Lung (tissue), 12 donors: ENCODE measurements around the gene UBE2D1. TPM values are rescaled to one million over a fixed set of nuclear protein-coding genes. Genes with fewer than 3 reads are reported as not detected.

Experiments used
- ATAC-seq: fragments of 200-7000 bp; cut with Tn5 transposase; one replicate; pipeline ENCODE4 v1.9.1; 2020; ENCODE audit warnings: moderate number of reproducible peaks; ENCODE audit not compliant: insufficient read depth, low FRiP score
- DNase-seq, 3 donors: peaks; one replicate each; pipeline ENCODE4 v3.0.0-alpha.2; 2013 to 2017
- H3K27ac ChIP-seq, 2 donors: one replicate each; pipeline ENCODE4 v1.5.1; 2013; ENCODE audit warnings: mild to moderate bottlenecking in 2 of 2, moderate library complexity in 2 of 2, control low read depth in 1 of 2, inconsistent platforms in 1 of 2, low read depth in 1 of 2, low read length in 1 of 2
- H3K27me3 ChIP-seq, 3 donors: one replicate each; pipeline ENCODE4 v1.5.1; 2013; ENCODE audit warnings: low read length in 2 of 3; ENCODE audit not compliant: control insufficient read depth in 3 of 3, insufficient read depth in 3 of 3
- H3K36me3 ChIP-seq, 4 donors: one replicate each; pipeline ENCODE4 v1.5.1; 2013; ENCODE audit warnings: low read length in 4 of 4, mild to moderate bottlenecking in 1 of 4, moderate library complexity in 1 of 4; ENCODE audit not compliant: control insufficient read depth in 4 of 4, insufficient read depth in 4 of 4
- H3K4me1 ChIP-seq, 5 donors: one replicate each; pipeline ENCODE4 v1.5.1; 2013; ENCODE audit warnings: low read length in 5 of 5, mild to moderate bottlenecking in 2 of 5, moderate library complexity in 1 of 5; ENCODE audit not compliant: control insufficient read depth in 5 of 5, insufficient read depth in 5 of 5
- H3K4me3 ChIP-seq: one replicate; pipeline ENCODE4 v1.5.1; 2013; ENCODE audit warnings: mild to moderate bottlenecking, control low read depth, moderate library complexity
- H3K9ac ChIP-seq, 2 donors: one replicate each; pipeline ENCODE4 v1.5.1; 2013; ENCODE audit warnings: low read length in 2 of 2, control low read depth in 1 of 2; ENCODE audit not compliant: insufficient read depth in 1 of 2
- H3K9me3 ChIP-seq, 4 donors: one replicate each; pipeline ENCODE4 v1.5.1; 2013; ENCODE audit warnings: low read length in 3 of 4, mild to moderate bottlenecking in 1 of 4, moderate library complexity in 1 of 4; ENCODE audit not compliant: control insufficient read depth in 4 of 4, insufficient read depth in 3 of 4
- WGBS, 2 donors: extraction: QIAGEN DNeasy Blood & Tissue Kit; methylation state at CpG; one replicate each; pipeline ENCODE4 v1.1.7; 2013; 5-methylcytosine and 5-hydroxymethylcytosine counted together
- polyA plus RNA-seq, 2 donors: library from polyadenylated mRNA; stranded (reverse); fragments of 200-250 nt; gene quantifications; one replicate each; pipeline ENCODE4 v1.2.1, GENCODE V29; 2013
- total RNA-seq, 2 donors: library from RNA; depleted of rRNA in 1 of 2; stranded (reverse); fragments of >200 nt in 1 of 2; gene quantifications; one replicate each; pipeline ENCODE4 v1.2.1, GENCODE V29; 2014 to 2021
- TF ChIP-seq, protein P1 (sequence below): IDR thresholded peaks from 2 replicates; pipeline ENCODE4 v1.5.1; 2012; ENCODE audit warnings: mild to moderate bottlenecking; ENCODE audit errors: control extremely low read depth, extremely low read depth
- donor health status: control.
- donor health status: control.
- donor health status: Bipolar disorder and iron deficiency.
- donor health status: healthy.
- donor health status: DM: yes; HTN: yes; CAD: no.

Gene UBE2D1
- total and polyA plus RNA-seq, 4 donors: 15.6 to 30.5 (median 21.0) TPM

GRCh38 chr10:58396057-58396456 is 61.3 kb downstream of the UBE2D1 start:
- no peaks in the 10 kb centered on the region for H3K9me3 ChIP-seq
- TF ChIP-seq, protein P1, sequence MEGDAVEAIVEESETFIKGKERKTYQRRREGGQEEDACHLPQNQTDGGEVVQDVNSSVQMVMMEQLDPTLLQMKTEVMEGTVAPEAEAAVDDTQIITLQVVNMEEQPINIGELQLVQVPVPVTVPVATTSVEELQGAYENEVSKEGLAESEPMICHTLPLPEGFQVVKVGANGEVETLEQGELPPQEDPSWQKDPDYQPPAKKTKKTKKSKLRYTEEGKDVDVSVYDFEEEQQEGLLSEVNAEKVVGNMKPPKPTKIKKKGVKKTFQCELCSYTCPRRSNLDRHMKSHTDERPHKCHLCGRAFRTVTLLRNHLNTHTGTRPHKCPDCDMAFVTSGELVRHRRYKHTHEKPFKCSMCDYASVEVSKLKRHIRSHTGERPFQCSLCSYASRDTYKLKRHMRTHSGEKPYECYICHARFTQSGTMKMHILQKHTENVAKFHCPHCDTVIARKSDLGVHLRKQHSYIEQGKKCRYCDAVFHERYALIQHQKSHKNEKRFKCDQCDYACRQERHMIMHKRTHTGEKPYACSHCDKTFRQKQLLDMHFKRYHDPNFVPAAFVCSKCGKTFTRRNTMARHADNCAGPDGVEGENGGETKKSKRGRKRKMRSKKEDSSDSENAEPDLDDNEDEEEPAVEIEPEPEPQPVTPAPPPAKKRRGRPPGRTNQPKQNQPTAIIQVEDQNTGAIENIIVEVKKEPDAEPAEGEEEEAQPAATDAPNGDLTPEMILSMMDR: no peak
- ATAC-seq (no peak), DNase-seq (no peak)
- H3K9ac ChIP-seq: no peak overlapping the region
- no peaks in the 10 kb centered on the region for H3K4me1 ChIP-seq
- no peaks in the 10 kb centered on the region for H3K27me3 ChIP-seq
- H3K36me3 ChIP-seq: peaks cover 4 to 17% (median 12%) of the 10 kb centered on the region in 4 donors
- no peak overlapping the region for H3K27ac ChIP-seq
- H3K4me3 ChIP-seq: no peak overlapping the region

DNA sequence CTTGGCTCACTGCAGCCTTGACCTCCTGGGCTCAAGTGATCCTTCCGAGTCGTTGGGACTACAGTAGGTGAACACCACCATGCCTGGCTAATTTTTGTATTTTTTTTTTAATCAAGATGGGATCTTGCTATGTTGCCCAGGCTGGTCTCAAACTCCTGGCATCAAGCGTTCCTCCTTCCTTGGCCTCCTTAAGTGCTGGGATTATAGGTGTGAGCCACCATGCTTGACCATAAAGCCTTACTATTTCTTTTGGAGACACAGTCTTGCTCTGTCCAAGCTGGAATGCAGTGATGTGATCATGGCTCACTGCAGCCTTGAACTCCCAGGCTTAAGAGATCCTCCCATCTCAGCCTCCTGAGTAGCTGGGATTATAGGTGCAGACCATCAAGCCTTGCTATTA is 63.0 kb downstream of the UBE2D1 start:
- H3K27ac ChIP-seq: no peak overlapping the region
- no peak overlapping the region for H3K9ac ChIP-seq
- no peak overlapping the region for H3K4me3 ChIP-seq
- no peaks in the 10 kb centered on the region for H3K27me3 ChIP-seq
- peaks cover 1 to 16% (median 10%) of the 10 kb centered on the region in 4 donors for H3K36me3 ChIP-seq
- H3K9me3 ChIP-seq: no peaks in the 10 kb centered on the region
- H3K4me1 ChIP-seq: no peaks in the 10 kb centered on the region
- ATAC-seq (no peak), DNase-seq (no peak)
- WGBS, 2 donors: 96 to 98% methylated on average over 3 of the region's 3 CpGs
- TF ChIP-seq, protein P1: no peak

GRCh38 chr10:58399410-58399809 is 64.6 kb downstream of the UBE2D1 start:
- TF ChIP-seq, protein P1: no peak

DNA sequence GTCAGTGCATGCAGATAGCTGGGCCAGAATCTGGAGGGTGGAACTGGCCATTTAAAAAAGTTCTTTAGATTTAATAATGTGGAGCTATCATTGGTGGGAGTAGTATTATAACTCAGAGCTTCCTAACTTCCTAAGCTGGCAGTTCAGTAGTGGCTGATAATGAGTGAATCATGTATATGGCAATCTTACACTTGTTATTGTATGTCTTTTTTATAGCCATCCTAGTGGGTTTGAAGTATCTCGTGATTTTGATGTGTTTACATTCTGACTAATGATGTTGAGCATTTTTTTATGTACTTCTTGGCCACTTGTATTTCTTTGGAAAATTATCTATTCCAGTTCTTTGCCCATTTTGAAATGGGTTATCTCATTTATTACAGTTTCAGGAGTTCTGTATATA is 65.8 kb downstream of the UBE2D1 start:
- no peak for DNase-seq
- WGBS, 2 donors: 66 to 87% methylated on average over 1 of the region's 1 CpG

More at GRCh38 chr10:58399410-58399809, 64.6 kb downstream of the UBE2D1 start:
- Histone ChIP-seq H3K9me3 (no peaks in the 10 kb centered on the region), H3K4me3 (no peak overlapping the region), H3K27ac (no peak overlapping the region), H3K36me3 (peaks cover 1 to 12% (median 7%) of the 10 kb centered on the region in 4 donors), H3K9ac (no peak overlapping the region), H3K4me1 (no peaks in the 10 kb centered on the region), H3K27me3 (no peaks in the 10 kb centered on the region)
- WGBS, 2 donors: 80 to 87% methylated on average over 4 of the region's 4 CpGs
- ATAC-seq (no peak), DNase-seq (no peak)

More for the DNA sequence above, 65.8 kb downstream of the UBE2D1 start:
- no peaks in the 10 kb centered on the region for H3K27me3 ChIP-seq
- H3K9ac ChIP-seq: no peak overlapping the region
- no peaks in the 10 kb centered on the region for H3K9me3 ChIP-seq
- no peak overlapping the region for H3K4me3 ChIP-seq
- TF ChIP-seq, protein P1: no peak
- H3K4me1 ChIP-seq: no peaks in the 10 kb centered on the region
- H3K36me3 ChIP-seq: peaks cover 1 to 5% (median 4%) of the 10 kb centered on the region in 4 donors
- H3K27ac ChIP-seq: no peak overlapping the region
- ATAC-seq: no peak
